ENCODE data around the gene TTC7B. TPM values are rescaled to one million over a fixed set of nuclear protein-coding genes. Genes with fewer than 3 reads are reported as not detected.

The TTC7B gene
- total and polyA plus RNA-seq, 2 experiments from 2014 or later: 5.2 to 28.2 TPM

GRCh38 chr14:90795744-90796143 lies 20.5 kb downstream of the TTC7B start:
- Histone ChIP-seq H3K27me3 (replicated peaks; ENCODE audit: insufficient read depth) (no peaks in the 10 kb centered on the region), H3K36me3 (ENCODE audit: low read depth) (no peaks in the 10 kb centered on the region), H4K20me1 (ENCODE audit: insufficient read depth) (no peaks in the 10 kb centered on the region), H3K4me2 (ENCODE audit: unreplicated experiment) (no peak overlapping the region), H3K9me3 (ENCODE audit: low read depth) (no peaks in the 10 kb centered on the region), H3K9ac (peak overlapping the region; percentile 15; the same call in 1 of the 2 replicates), H3K4me1 (ENCODE audit: insufficient read depth) (peaks cover 11% of the 10 kb centered on the region), H3K4me3 (no peak overlapping the region), H2AFZ (no peak overlapping the region), H3K27ac (peak overlapping the region; percentile 40; the same call in 1 of the 2 replicates), H3K9me2 (ENCODE audit: insufficient read depth) (no peaks in the 10 kb centered on the region), H3K79me2 (ENCODE audit: insufficient read depth) (0 out of 2 replicates have a peak, but pooled peaks cover 10% of the 10 kb centered on the region), H3F3A (ENCODE audit: insufficient read depth) (peaks cover 10% of the 10 kb centered on the region; the same call in 1 of the 2 replicates)
- DNase-seq: peak; percentile 92
- in situ Hi-C loops (cut with MboI): no loop called here
- TF ChIP-seq EZH2 (IDR thresholded peaks at IDR 0.05; ENCODE audit: insufficient read depth, poor library complexity, severe bottlenecking) (no peak), EZH2phosphoT487 (IDR thresholded peaks at IDR 0.05; ENCODE audit: insufficient read depth, low read depth) (no peak)
- WGBS, 2 experiments (ENCODE audit: low coverage in 1 of 2, low lambda C conversion rate in 2 of 2, missing lambda C conversion rate in 2 of 2): 42 to 44% methylated on average over 8 of the region's 8 CpGs

- no peak overlapping the region for H3K4me2 ChIP-seq (ENCODE audit: unreplicated experiment)
- H3K27me3 ChIP-seq (replicated peaks; ENCODE audit: insufficient read depth): no peaks in the 10 kb centered on the region
- H4K20me1 ChIP-seq (ENCODE audit: insufficient read depth): no peaks in the 10 kb centered on the region
- peaks cover 10% of the 10 kb centered on the region; the same call in 1 of the 2 replicates for H3F3A ChIP-seq (ENCODE audit: insufficient read depth)
- H3K79me2 ChIP-seq (ENCODE audit: insufficient read depth): 0 out of 2 replicates have a peak, but pooled peaks cover 10% of the 10 kb centered on the region
- H3K4me1 ChIP-seq (ENCODE audit: insufficient read depth): peaks cover 11% of the 10 kb centered on the region
- no peak overlapping the region for H2AFZ ChIP-seq
- H3K9ac ChIP-seq: no peak overlapping the region
- no peaks in the 10 kb centered on the region for H3K9me2 ChIP-seq (ENCODE audit: insufficient read depth)
- H3K9me3 ChIP-seq (ENCODE audit: low read depth): no peaks in the 10 kb centered on the region
- no peak overlapping the region for H3K27ac ChIP-seq
- DNase-seq: no peak
- H3K36me3 ChIP-seq (ENCODE audit: low read depth): no peaks in the 10 kb centered on the region
- H3K4me3 ChIP-seq: no peak overlapping the region
- TF ChIP-seq EZH2phosphoT487 (IDR thresholded peaks at IDR 0.05; ENCODE audit: insufficient read depth, low read depth) (no peak), EZH2 (IDR thresholded peaks at IDR 0.05; ENCODE audit: insufficient read depth, poor library complexity, severe bottlenecking) (no peak)
- 92 to 94% methylated on average over 12 of the region's 12 CpGs for WGBS, 2 experiments (ENCODE audit: low coverage in 1 of 2, low lambda C conversion rate in 2 of 2, missing lambda C conversion rate in 2 of 2)
- in situ Hi-C loops (cut with MboI): no loop called here
These were observed 24.7 kb downstream of the TTC7B start for GRCh38 chr14:90791486-90791885.

GRCh38 chr14:90788031-90788430 lies 28.2 kb downstream of the TTC7B start:
- Histone ChIP-seq H3K4me2 (ENCODE audit: unreplicated experiment) (no peak overlapping the region), H3F3A (ENCODE audit: insufficient read depth) (no peaks in the 10 kb centered on the region), H3K9me2 (ENCODE audit: insufficient read depth) (no peaks in the 10 kb centered on the region), H3K27me3 (replicated peaks; ENCODE audit: insufficient read depth) (no peaks in the 10 kb centered on the region), H3K9me3 (ENCODE audit: low read depth) (no peaks in the 10 kb centered on the region), H3K36me3 (ENCODE audit: low read depth) (no peaks in the 10 kb centered on the region), H3K27ac (no peak overlapping the region), H2AFZ (no peak overlapping the region), H4K20me1 (ENCODE audit: insufficient read depth) (no peaks in the 10 kb centered on the region), H3K79me2 (ENCODE audit: insufficient read depth) (no peaks in the 10 kb centered on the region), H3K4me1 (ENCODE audit: insufficient read depth) (no peaks in the 10 kb centered on the region), H3K4me3 (no peak overlapping the region), H3K9ac (no peak overlapping the region)
- no peak for TF ChIP-seq EZH2phosphoT487 (IDR thresholded peaks at IDR 0.05; ENCODE audit: insufficient read depth, low read depth)
- TF ChIP-seq EZH2 (IDR thresholded peaks at IDR 0.05; ENCODE audit: insufficient read depth, poor library complexity, severe bottlenecking): no peak
- in situ Hi-C loops (cut with MboI): no loop called here
- no peak for DNase-seq
- WGBS, 2 experiments (ENCODE audit: low coverage in 1 of 2, low lambda C conversion rate in 2 of 2, missing lambda C conversion rate in 2 of 2): 97 to 98% methylated on average over 7 of the region's 7 CpGs

GRCh38 chr14:90785876-90786450 lies 30.3 kb downstream of the TTC7B start:
- Histone ChIP-seq H3K36me3 (ENCODE audit: low read depth) (no peaks in the 10 kb centered on the region), H3K4me2 (ENCODE audit: unreplicated experiment) (no peak overlapping the region), H3K4me3 (no peak overlapping the region), H3F3A (ENCODE audit: insufficient read depth) (peaks cover 8% of the 10 kb centered on the region), H3K9me2 (ENCODE audit: insufficient read depth) (no peaks in the 10 kb centered on the region), H3K4me1 (ENCODE audit: insufficient read depth) (peaks cover 2% of the 10 kb centered on the region), H4K20me1 (ENCODE audit: insufficient read depth) (no peaks in the 10 kb centered on the region), H3K27me3 (replicated peaks; ENCODE audit: insufficient read depth) (no peaks in the 10 kb centered on the region), H2AFZ (no peak overlapping the region), H3K27ac (no peak overlapping the region), H3K79me2 (ENCODE audit: insufficient read depth) (no peaks in the 10 kb centered on the region), H3K9ac (no peak overlapping the region), H3K9me3 (ENCODE audit: low read depth) (no peaks in the 10 kb centered on the region)
- 92 to 95% methylated on average over 15 of the region's 15 CpGs for WGBS, 2 experiments (ENCODE audit: low coverage in 1 of 2, low lambda C conversion rate in 2 of 2, missing lambda C conversion rate in 2 of 2)
- in situ Hi-C loops (cut with MboI): no loop called here
- TF ChIP-seq EZH2 (IDR thresholded peaks at IDR 0.05; ENCODE audit: insufficient read depth, poor library complexity, severe bottlenecking) (no peak), EZH2phosphoT487 (IDR thresholded peaks at IDR 0.05; ENCODE audit: insufficient read depth, low read depth) (no peak)
- DNase-seq: no peak
